B cell (primary cell): ENCODE data around the gene FAAH.

Source experiments
- EZH2 ChIP-seq: IDR thresholded peaks from 2 replicates; pipeline ENCODE4 v1.6.1; 2012; ENCODE audit warnings: borderline replicate concordance, low read depth, mild to moderate bottlenecking, moderate library complexity, low read length; ENCODE audit not compliant: insufficient read depth, poor library complexity, severe bottlenecking
- TF ChIP-seq, protein P1 (sequence below): fragments of 200-600 bp; IDR thresholded peaks from one replicate; pipeline ENCODE4 v1.8.0; 2022; ENCODE audit warnings: antibody characterized with exemption, mild to moderate bottlenecking

DNA sequence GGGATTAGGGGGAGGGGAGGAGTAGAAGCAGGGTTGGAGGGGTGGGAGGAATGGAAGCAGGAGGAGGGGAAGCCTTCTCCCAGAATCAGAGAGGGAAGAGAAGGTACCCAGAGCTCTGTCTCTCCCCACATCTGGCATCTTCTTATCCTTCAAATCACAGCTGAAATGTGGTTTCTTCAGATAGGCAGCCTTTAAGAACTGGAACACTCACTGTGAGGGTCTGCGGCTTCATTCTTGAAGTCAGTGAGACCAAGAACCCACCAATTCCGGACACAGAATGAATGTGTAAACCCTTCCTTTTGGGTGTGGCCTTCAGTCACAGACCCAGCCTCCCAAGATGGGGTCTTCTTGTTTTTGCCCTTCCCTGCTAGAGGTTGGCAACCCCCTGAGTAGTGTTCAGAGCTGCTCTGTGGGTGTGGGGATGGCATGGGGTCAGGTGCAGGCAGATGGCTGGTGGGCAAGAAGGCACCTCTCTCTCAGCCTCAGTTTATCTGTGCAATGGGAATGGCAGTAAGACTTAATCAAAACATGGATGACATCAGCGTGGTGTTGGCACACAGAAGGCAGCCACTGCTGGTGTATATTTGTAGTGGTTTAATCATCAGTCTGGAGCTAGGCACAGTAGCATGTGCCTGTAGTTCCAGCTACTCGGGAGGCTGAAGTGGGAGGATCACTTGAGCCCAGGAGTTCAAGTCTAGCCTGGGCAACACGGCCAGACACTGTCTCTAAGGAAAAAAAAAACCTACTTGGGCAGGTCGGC is 7.2 kb downstream of the FAAH start:
- TF ChIP-seq, protein P1, sequence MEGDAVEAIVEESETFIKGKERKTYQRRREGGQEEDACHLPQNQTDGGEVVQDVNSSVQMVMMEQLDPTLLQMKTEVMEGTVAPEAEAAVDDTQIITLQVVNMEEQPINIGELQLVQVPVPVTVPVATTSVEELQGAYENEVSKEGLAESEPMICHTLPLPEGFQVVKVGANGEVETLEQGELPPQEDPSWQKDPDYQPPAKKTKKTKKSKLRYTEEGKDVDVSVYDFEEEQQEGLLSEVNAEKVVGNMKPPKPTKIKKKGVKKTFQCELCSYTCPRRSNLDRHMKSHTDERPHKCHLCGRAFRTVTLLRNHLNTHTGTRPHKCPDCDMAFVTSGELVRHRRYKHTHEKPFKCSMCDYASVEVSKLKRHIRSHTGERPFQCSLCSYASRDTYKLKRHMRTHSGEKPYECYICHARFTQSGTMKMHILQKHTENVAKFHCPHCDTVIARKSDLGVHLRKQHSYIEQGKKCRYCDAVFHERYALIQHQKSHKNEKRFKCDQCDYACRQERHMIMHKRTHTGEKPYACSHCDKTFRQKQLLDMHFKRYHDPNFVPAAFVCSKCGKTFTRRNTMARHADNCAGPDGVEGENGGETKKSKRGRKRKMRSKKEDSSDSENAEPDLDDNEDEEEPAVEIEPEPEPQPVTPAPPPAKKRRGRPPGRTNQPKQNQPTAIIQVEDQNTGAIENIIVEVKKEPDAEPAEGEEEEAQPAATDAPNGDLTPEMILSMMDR = no peak
- no peak for TF ChIP-seq EZH2
